Measurements from ENCODE around the gene ABCB8. TPM values are rescaled to one million over a fixed set of nuclear protein-coding genes. Genes with fewer than 3 reads are reported as not detected.

The ABCB8 gene
- total RNA-seq (2022; extraction: Qiagen RNA extraction) = 33.1 to 55.2 TPM (median 52.6 TPM) in 5 replicates

GRCh38 chr7:151028131-151028947 lies at the start of gene ABCB8:
ABCB8 (plus strand) TSS chr7:151028450; CDS start chr7:151028516, 66 bp downstream.

GRCh38 chr7:150990416-150991186 lies 37.6 kb upstream of the ABCB8 start, which contains the start of gene NOS3:
NOS3 (plus strand) TSS chr7:150991017; CDS start chr7:150993804, 2,787 bp downstream.

GRCh38 chr7:151024435-151025056 lies 3.7 kb upstream of the ABCB8 start, which contains the start of gene ATG9B:
ATG9B (minus strand) TSS chr7:151024494; CDS start chr7:151024423, 71 bp downstream.

GRCh38 chr7:151047976-151048815 lies 19.9 kb downstream of the ABCB8 start, which contains the start of gene ASIC3:
ASIC3 (plus strand) TSS chr7:151048531; CDS start chr7:151048886, 355 bp downstream.

GRCh38 chr7:151057506-151057988 lies 29.3 kb downstream of the ABCB8 start, which contains the start of gene CDK5:
CDK5 (minus strand) TSS chr7:151057897; CDS start chr7:151057848, 49 bp downstream.

GRCh38 chr7:151059367-151060112 lies 31.3 kb downstream of the ABCB8 start, which contains the start of gene SLC4A2:
SLC4A2 (plus strand) TSS chr7:151059589; CDS start chr7:151061988, 2,399 bp downstream.

GRCh38 chr7:151080522-151081169 lies 52.4 kb downstream of the ABCB8 start, which contains the start of gene FASTK:
FASTK (minus strand) TSS chr7:151080809; CDS start chr7:151080766, 43 bp downstream.

GRCh38 chr7:151083071-151083823 lies 55.0 kb downstream of the ABCB8 start, which contains the start of gene TMUB1:
TMUB1 (minus strand) TSS chr7:151083493; CDS start chr7:151082563, 930 bp downstream.

GRCh38 chr7:151085691-151086620 lies 57.7 kb downstream of the ABCB8 start, which contains the start of gene AGAP3:
AGAP3 (plus strand) TSS chr7:151086475; CDS start chr7:151086742, 267 bp downstream.

Other genes with a start within 250 kb of the ABCB8 start
- 0.12 to 0.13 TPM in 2 of 5 replicates, not detected in the others for gene TMEM176B, start 228.1 kb upstream of the ABCB8 start, total RNA-seq (2022; extraction: Qiagen RNA extraction)
- gene TMEM176A, start 227.7 kb upstream of the ABCB8 start, total RNA-seq (2022; extraction: Qiagen RNA extraction) = not detected in 5 replicates
- gene AOC1, start 175.9 kb upstream of the ABCB8 start, total RNA-seq (2022; extraction: Qiagen RNA extraction) = not detected in 5 replicates
- 0.38 to 0.64 TPM (median 0.42 TPM) in 5 replicates for gene KCNH2, start 50.1 kb upstream of the ABCB8 start, total RNA-seq (2022; extraction: Qiagen RNA extraction)
- gene NOS3, start 37.4 kb upstream of the ABCB8 start, total RNA-seq (2022; extraction: Qiagen RNA extraction) = 0.22 to 0.65 TPM (median 0.42 TPM) in 5 replicates
- 0.16 to 0.73 TPM (median 0.55 TPM) in 5 replicates for gene ATG9B, start 4.0 kb upstream of the ABCB8 start, total RNA-seq (2022; extraction: Qiagen RNA extraction)
- gene ASIC3, start 20.1 kb downstream of the ABCB8 start, total RNA-seq (2022; extraction: Qiagen RNA extraction) = 4.3 to 12.9 TPM (median 10.4 TPM) in 5 replicates
- gene CDK5, start 29.4 kb downstream of the ABCB8 start, total RNA-seq (2022; extraction: Qiagen RNA extraction) = 32.6 to 37.1 TPM (median 34.0 TPM) in 5 replicates
- 191 to 306 TPM (median 300 TPM) in 5 replicates for gene SLC4A2, start 31.1 kb downstream of the ABCB8 start, total RNA-seq (2022; extraction: Qiagen RNA extraction)
- 52.6 to 89.4 TPM (median 82.4 TPM) in 5 replicates for gene FASTK, start 52.4 kb downstream of the ABCB8 start, total RNA-seq (2022; extraction: Qiagen RNA extraction)
- gene TMUB1, start 55.0 kb downstream of the ABCB8 start, total RNA-seq (2022; extraction: Qiagen RNA extraction) = 36.3 to 61.2 TPM (median 59.4 TPM) in 5 replicates
- gene AGAP3, start 58.0 kb downstream of the ABCB8 start, total RNA-seq (2022; extraction: Qiagen RNA extraction) = 43.0 to 72.3 TPM (median 69.5 TPM) in 5 replicates
- 0.10 to 0.18 TPM in 2 of 5 replicates, not detected in the others for gene GBX1, start 139.2 kb downstream of the ABCB8 start, total RNA-seq (2022; extraction: Qiagen RNA extraction)
- gene ASB10, start 158.8 kb downstream of the ABCB8 start, total RNA-seq (2022; extraction: Qiagen RNA extraction) = not detected in 5 replicates
- gene H2BK1, start 182.0 kb downstream of the ABCB8 start, total RNA-seq (2022; extraction: Qiagen RNA extraction) = not detected in 5 replicates
- 61.4 to 67.5 TPM (median 66.9 TPM) in 5 replicates for gene ABCF2, start 198.8 kb downstream of the ABCB8 start, total RNA-seq (2022; extraction: Qiagen RNA extraction)
- 38.2 to 52.9 TPM (median 47.8 TPM) in 5 replicates for gene CHPF2, start 204.0 kb downstream of the ABCB8 start, total RNA-seq (2022; extraction: Qiagen RNA extraction)
- 8.6 to 12.4 TPM (median 10.4 TPM) in 5 replicates for gene SMARCD3, start 220.2 kb downstream of the ABCB8 start, total RNA-seq (2022; extraction: Qiagen RNA extraction)

Measured in A549 treated with CORT108297 at 1 μM for 4 hours (cell line).